ENCODE data around the gene PPP3CA. TPM values are rescaled to one million over a fixed set of nuclear protein-coding genes. Genes with fewer than 3 reads are reported as not detected.

Gene PPP3CA
- total RNA-seq, 1 donor from 2014 or later, result 64.5 TPM

DNA sequence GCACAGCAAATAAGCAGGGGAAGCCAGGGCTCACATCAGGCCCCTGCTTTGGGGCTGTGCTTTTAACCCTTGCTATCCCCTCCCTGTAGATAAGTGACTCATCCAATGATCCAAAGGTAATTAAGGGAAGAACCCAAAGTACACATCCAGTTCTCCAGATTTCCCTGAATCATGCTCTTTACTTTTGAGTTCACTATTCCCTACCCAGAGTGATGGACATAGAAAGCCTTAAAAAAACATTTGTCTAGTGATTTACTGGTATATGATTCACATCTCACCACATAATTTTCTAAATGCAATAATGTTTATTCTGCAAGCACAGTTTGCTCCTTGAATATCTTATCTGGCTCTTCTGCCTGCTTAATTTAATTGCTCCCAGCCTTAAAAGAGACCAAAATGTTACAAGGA is 136.2 kb downstream of the PPP3CA start:
- no peaks in the 10 kb centered on the region for H3K36me3 ChIP-seq
- DNase-seq (ENCODE audit: low spot score in 2 of 2), result no peak
- no peak overlapping the region for H3K27ac ChIP-seq
- TF ChIP-seq, protein P1, sequence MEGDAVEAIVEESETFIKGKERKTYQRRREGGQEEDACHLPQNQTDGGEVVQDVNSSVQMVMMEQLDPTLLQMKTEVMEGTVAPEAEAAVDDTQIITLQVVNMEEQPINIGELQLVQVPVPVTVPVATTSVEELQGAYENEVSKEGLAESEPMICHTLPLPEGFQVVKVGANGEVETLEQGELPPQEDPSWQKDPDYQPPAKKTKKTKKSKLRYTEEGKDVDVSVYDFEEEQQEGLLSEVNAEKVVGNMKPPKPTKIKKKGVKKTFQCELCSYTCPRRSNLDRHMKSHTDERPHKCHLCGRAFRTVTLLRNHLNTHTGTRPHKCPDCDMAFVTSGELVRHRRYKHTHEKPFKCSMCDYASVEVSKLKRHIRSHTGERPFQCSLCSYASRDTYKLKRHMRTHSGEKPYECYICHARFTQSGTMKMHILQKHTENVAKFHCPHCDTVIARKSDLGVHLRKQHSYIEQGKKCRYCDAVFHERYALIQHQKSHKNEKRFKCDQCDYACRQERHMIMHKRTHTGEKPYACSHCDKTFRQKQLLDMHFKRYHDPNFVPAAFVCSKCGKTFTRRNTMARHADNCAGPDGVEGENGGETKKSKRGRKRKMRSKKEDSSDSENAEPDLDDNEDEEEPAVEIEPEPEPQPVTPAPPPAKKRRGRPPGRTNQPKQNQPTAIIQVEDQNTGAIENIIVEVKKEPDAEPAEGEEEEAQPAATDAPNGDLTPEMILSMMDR (IDR thresholded peaks at IDR 0.05), result no peak
- intact Hi-C loops (cut with DNase I), result no loop called here
- H3K27me3 ChIP-seq, result no peaks in the 10 kb centered on the region
- H3K4me3 ChIP-seq, result no peak overlapping the region
- no peaks in the 10 kb centered on the region for H3K4me1 ChIP-seq
- H3K9me3 ChIP-seq, result no peaks in the 10 kb centered on the region

DNA sequence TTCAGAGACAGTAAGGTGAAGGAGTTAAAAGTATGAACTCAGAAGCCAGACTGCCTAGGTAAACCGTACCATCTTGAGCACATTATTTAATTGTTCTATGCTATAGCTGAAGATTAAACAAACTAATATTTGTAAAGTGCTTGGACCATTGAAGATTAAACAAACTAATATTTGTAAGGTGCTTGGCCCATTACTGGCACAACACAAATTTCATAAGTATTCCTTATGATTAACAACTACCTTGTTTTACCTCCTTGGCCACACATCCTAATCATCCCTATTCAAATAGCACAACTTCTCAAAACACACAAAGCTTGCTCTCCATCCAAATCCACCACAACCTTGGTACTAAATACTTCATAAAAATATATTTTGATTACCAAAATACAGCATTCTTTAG is 137.0 kb downstream of the PPP3CA start:
- Histone ChIP-seq H3K4me3 (no peak overlapping the region), H3K27ac (no peak overlapping the region), H3K27me3 (no peaks in the 10 kb centered on the region), H3K4me1 (no peaks in the 10 kb centered on the region), H3K9me3 (no peaks in the 10 kb centered on the region), H3K36me3 (no peaks in the 10 kb centered on the region)
- TF ChIP-seq, protein P1 (IDR thresholded peaks at IDR 0.05), result no peak
- no peak for DNase-seq (ENCODE audit: low spot score in 2 of 2)
- intact Hi-C loops (cut with DNase I), result no loop called here

DNA sequence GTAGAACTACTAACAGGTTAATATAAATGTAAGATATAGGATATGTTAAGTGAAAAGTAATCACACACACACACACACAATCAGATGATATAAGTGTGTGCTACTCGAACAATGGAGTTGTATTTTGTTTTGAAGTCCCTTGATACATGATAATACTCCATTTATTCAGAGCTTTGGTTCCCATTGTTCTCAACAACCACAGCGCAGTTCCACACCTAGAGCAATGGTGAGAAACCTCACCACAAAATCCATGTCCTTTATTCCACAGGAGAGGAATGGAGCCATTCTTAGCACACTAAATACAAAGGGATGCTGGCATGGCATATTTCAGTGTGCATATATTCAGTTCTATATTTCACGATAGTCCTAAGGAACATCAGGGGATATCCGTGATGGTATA is 139.2 kb downstream of the PPP3CA start:
- no peaks in the 10 kb centered on the region for H3K36me3 ChIP-seq
- no peaks in the 10 kb centered on the region for H3K4me1 ChIP-seq
- H3K9me3 ChIP-seq, result no peaks in the 10 kb centered on the region
- no peak overlapping the region for H3K4me3 ChIP-seq
- TF ChIP-seq, protein P1 (IDR thresholded peaks at IDR 0.05), result no peak
- H3K27me3 ChIP-seq, result no peaks in the 10 kb centered on the region
- H3K27ac ChIP-seq, result no peak overlapping the region
- DNase-seq (ENCODE audit: low spot score in 2 of 2), result no peak
- intact Hi-C loops (cut with DNase I), result no loop called here

DNA sequence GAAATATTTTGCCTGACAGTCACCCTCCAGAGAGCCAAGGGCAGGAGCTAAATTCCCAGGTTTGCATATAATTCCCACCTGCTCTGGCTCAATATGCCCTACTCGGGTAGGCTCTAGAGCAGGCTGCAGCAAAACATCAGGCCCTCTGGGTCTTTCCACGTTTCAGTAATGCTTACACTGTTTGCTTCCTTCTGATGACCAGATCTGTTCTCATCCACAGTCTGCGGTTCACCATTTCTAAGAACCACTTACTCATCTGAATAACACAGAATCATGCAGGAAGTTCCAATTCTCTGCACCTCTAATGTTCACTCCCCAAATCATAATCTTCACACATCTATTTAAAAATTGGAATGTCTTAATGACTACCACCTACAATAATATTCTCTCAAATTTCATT is 141.4 kb downstream of the PPP3CA start:
- Histone ChIP-seq H3K27ac (no peak overlapping the region), H3K4me3 (no peak overlapping the region), H3K36me3 (no peaks in the 10 kb centered on the region), H3K4me1 (no peaks in the 10 kb centered on the region), H3K9me3 (no peaks in the 10 kb centered on the region), H3K27me3 (no peaks in the 10 kb centered on the region)
- TF ChIP-seq, protein P1 (IDR thresholded peaks at IDR 0.05), result no peak
- DNase-seq (ENCODE audit: low spot score in 2 of 2), result no peak
- intact Hi-C loops (cut with DNase I), result no loop called here

DNA sequence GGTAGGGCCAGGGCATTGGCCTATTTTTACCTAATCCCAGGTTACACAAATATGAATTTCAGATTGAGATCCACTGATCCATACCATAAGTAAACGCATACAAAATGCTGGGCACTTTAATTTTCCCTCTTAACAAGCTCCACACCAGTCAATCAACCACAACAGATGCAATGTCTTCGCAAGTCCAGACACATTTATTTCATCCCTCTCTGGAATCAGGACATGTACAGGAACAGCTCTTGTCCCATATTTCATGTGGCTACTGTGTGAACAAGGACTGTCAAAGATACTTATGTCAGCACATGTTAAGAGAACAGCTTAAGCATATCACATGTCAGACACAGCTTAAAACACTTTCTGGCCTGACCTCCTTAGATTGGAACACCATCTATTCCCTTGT is 145.9 kb downstream of the PPP3CA start:
- no peak for DNase-seq (ENCODE audit: low spot score in 2 of 2)
- TF ChIP-seq, protein P1 (IDR thresholded peaks at IDR 0.05), result no peak
- no peaks in the 10 kb centered on the region for H3K9me3 ChIP-seq
- no peak overlapping the region for H3K4me3 ChIP-seq
- H3K27ac ChIP-seq, result no peak overlapping the region
- peaks cover 0 to 6% of the 10 kb centered on the region in 2 donors for H3K4me1 ChIP-seq
- no peaks in the 10 kb centered on the region for H3K27me3 ChIP-seq
- H3K36me3 ChIP-seq, result no peaks in the 10 kb centered on the region
- intact Hi-C loops (cut with DNase I), result no loop called here

DNA sequence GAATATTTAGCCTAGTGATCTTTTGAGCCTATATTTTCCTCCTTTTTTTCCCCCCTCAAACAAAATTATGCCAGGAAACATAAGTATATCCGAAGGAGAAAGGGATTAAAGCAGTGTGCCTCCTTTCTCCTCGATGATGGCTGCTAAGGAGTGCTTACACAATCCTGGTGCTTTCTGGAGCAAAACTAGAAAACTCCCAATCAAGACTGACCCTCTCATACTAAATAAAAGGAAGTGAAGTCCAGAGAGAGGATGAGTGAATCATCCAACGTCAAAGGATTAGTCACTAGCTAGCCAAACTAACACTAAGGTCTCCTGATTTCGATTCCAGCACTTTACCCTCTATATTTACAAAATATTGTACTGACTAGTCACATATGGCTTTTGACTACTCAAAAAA is 146.8 kb downstream of the PPP3CA start:
- Histone ChIP-seq H3K9me3 (no peaks in the 10 kb centered on the region), H3K36me3 (no peaks in the 10 kb centered on the region), H3K4me1 (peaks cover 0 to 6% of the 10 kb centered on the region in 2 donors), H3K4me3 (no peak overlapping the region), H3K27me3 (no peaks in the 10 kb centered on the region), H3K27ac (no peak overlapping the region)
- TF ChIP-seq, protein P1 (IDR thresholded peaks at IDR 0.05), result no peak
- DNase-seq (ENCODE audit: low spot score in 2 of 2), result no peak
- intact Hi-C loops (cut with DNase I), result no loop called here
